Smooth muscle cell (in vitro differentiated cells): ENCODE results near the gene SPI1. TPM values are rescaled to one million over a fixed set of nuclear protein-coding genes. Genes with fewer than 3 reads are reported as not detected.

Source experiments
- DNase-seq: peaks from one replicate; lab custom pipeline; 2025; ENCODE audit not compliant: unreplicated experiment; lab: John Stamatoyannopoulos, UW
- H2AFZ ChIP-seq: fragments of 200-600 bp; sonication (generic); 2 replicates; pipeline ENCODE4 v1.6.0; 2016; ENCODE audit warnings: antibody characterized with exemption, low read depth, mild to moderate bottlenecking
- H3F3A ChIP-seq: fragments of 200-600 bp; sonication (generic); 2 replicates; pipeline ENCODE4 v1.6.0; 2017; ENCODE audit warnings: antibody characterized with exemption, low read depth
- H3K27ac ChIP-seq: fragments of 200-600 bp; sonication (generic); 2 replicates; pipeline ENCODE4 v1.5.1; 2016; ENCODE audit warnings: low read depth, mild to moderate bottlenecking
- H3K27me3 ChIP-seq: fragments of 200-600 bp; sonication (generic); 2 replicates; pipeline ENCODE4 v1.6.1; 2016; ENCODE audit warnings: low read depth, mild to moderate bottlenecking
- H3K36me3 ChIP-seq: fragments of 200-600 bp; sonication (generic); 2 replicates; pipeline ENCODE4 v1.5.1; 2016; ENCODE audit warnings: low read depth
- H3K4me1 ChIP-seq: fragments of 200-600 bp; sonication (generic); 2 replicates; pipeline ENCODE4 v1.5.1; 2016; ENCODE audit warnings: low read depth
- H3K4me2 ChIP-seq: fragments of 200-600 bp; sonication (generic); 2 replicates; pipeline ENCODE4 v1.6.0; 2016; ENCODE audit warnings: mild to moderate bottlenecking
- H3K4me3 ChIP-seq: fragments of 200-600 bp; sonication (generic); 2 replicates; pipeline ENCODE4 v1.5.1; 2016; ENCODE audit warnings: mild to moderate bottlenecking
- H3K79me2 ChIP-seq: fragments of 200-600 bp; sonication (generic); 2 replicates; pipeline ENCODE4 v1.6.0; 2016; ENCODE audit warnings: low read depth, mild to moderate bottlenecking
- H3K9ac ChIP-seq: fragments of 200-600 bp; sonication (generic); 2 replicates; pipeline ENCODE4 v1.6.0; 2016; ENCODE audit warnings: low read depth
- H3K9me3 ChIP-seq: fragments of 200-600 bp; sonication (generic); replicated peaks from 2 replicates; pipeline ENCODE4 v1.5.1; 2016; ENCODE audit warnings: low read depth
- H4K20me1 ChIP-seq: fragments of 200-600 bp; sonication (generic); 2 replicates; pipeline ENCODE4 v1.6.0; 2016; ENCODE audit warnings: low read depth
- CTCF ChIP-seq: fragments of 200-600 bp; sonication (generic); IDR thresholded peaks from 2 replicates; pipeline ENCODE4 v1.5.1; 2017; ENCODE audit warnings: borderline replicate concordance, mild to moderate bottlenecking, antibody characterized with exemption; ENCODE audit not compliant: insufficient read depth, poor library complexity, severe bottlenecking
- WGBS: methylation state at CpG from one replicate; pipeline ENCODE4 v1.1.7; 2016; ENCODE audit warnings: low lambda C conversion rate; 5-methylcytosine and 5-hydroxymethylcytosine counted together
- polyA plus RNA-seq: library from polyadenylated mRNA; unstranded; fragments of >200 nt; fragmentation: Nextera tagmentation; extraction: Ambion mirVana; gene quantifications from 2 replicates; pipeline ENCODE4 v1.2.1, GENCODE V29; 2016
- total RNA-seq: library from RNA; depleted of rRNA; stranded (reverse); fragments of >200 nt; gene quantifications from 2 replicates; pipeline ENCODE4 v1.2.3, GENCODE V29; 2014

Gene SPI1
- total and polyA plus RNA-seq, 2 experiments from 2014 or later = not detected

GRCh38 chr11:47331454-47332302 is 46.7 kb downstream of the SPI1 start:
- Histone ChIP-seq H3K4me1 (no peaks in the 10 kb centered on the region), H2AFZ (no peak overlapping the region), H3K36me3 (no peaks in the 10 kb centered on the region), H3K9me3 (no peaks in the 10 kb centered on the region), H3K9ac (no peak overlapping the region), H3K4me2 (no peak overlapping the region), H3K27me3 (no peaks in the 10 kb centered on the region), H3K79me2 (no peaks in the 10 kb centered on the region), H3K4me3 (no peak overlapping the region), H4K20me1 (no peaks in the 10 kb centered on the region), H3F3A (no peaks in the 10 kb centered on the region), H3K27ac (no peak overlapping the region)
- TF ChIP-seq CTCF = no peak
- DNase-seq = no peak
- 90% methylated on average over 21 of the region's 21 CpGs for WGBS

GRCh38 chr11:47329987-47330931 is 48.1 kb downstream of the SPI1 start:
- no peak for DNase-seq
- WGBS = 87% methylated on average over 16 of the region's 16 CpGs
- no peaks in the 10 kb centered on the region for H3K4me1 ChIP-seq
- H3K4me2 ChIP-seq = no peak overlapping the region
- H3K79me2 ChIP-seq = no peaks in the 10 kb centered on the region
- H2AFZ ChIP-seq = no peak overlapping the region
- no peaks in the 10 kb centered on the region for H3K36me3 ChIP-seq
- no peaks in the 10 kb centered on the region for H3K9me3 ChIP-seq
- H3K27me3 ChIP-seq = no peaks in the 10 kb centered on the region
- no peak overlapping the region for H3K9ac ChIP-seq
- no peaks in the 10 kb centered on the region for H3F3A ChIP-seq
- no peak for TF ChIP-seq CTCF
- H3K27ac ChIP-seq = no peak overlapping the region
- H3K4me3 ChIP-seq = no peak overlapping the region
- H4K20me1 ChIP-seq = no peaks in the 10 kb centered on the region

GRCh38 chr11:47329431-47329986 is 48.8 kb downstream of the SPI1 start:
- no peak for DNase-seq
- TF ChIP-seq CTCF = no peak
- Histone ChIP-seq H2AFZ (no peak overlapping the region), H3K4me3 (no peak overlapping the region), H3K9me3 (no peaks in the 10 kb centered on the region), H3K27me3 (no peaks in the 10 kb centered on the region), H3K4me1 (no peaks in the 10 kb centered on the region), H3K36me3 (no peaks in the 10 kb centered on the region), H3F3A (no peaks in the 10 kb centered on the region), H3K9ac (no peak overlapping the region), H4K20me1 (no peaks in the 10 kb centered on the region), H3K27ac (no peak overlapping the region), H3K4me2 (no peak overlapping the region), H3K79me2 (no peaks in the 10 kb centered on the region)
- whole genome bisulfite sequencing = 97% methylated on average over 12 of the region's 12 CpGs
